Stimulated activated CD8-positive, alpha-beta memory T cell treated with anti-CD3 and anti-CD28 coated beads, Interleukin-7, amount 100 ng/mL, for 4 hours (primary cell): Measurements from ENCODE around the gene LCP2.

ENCODE experiments used
- DNase-seq, 2 donors: peaks; one replicate each; pipeline ENCODE4 v3.0.0-alpha.2; 2020; ENCODE audit warnings: low read depth in 2 of 2

Gene LCP2

DNA sequence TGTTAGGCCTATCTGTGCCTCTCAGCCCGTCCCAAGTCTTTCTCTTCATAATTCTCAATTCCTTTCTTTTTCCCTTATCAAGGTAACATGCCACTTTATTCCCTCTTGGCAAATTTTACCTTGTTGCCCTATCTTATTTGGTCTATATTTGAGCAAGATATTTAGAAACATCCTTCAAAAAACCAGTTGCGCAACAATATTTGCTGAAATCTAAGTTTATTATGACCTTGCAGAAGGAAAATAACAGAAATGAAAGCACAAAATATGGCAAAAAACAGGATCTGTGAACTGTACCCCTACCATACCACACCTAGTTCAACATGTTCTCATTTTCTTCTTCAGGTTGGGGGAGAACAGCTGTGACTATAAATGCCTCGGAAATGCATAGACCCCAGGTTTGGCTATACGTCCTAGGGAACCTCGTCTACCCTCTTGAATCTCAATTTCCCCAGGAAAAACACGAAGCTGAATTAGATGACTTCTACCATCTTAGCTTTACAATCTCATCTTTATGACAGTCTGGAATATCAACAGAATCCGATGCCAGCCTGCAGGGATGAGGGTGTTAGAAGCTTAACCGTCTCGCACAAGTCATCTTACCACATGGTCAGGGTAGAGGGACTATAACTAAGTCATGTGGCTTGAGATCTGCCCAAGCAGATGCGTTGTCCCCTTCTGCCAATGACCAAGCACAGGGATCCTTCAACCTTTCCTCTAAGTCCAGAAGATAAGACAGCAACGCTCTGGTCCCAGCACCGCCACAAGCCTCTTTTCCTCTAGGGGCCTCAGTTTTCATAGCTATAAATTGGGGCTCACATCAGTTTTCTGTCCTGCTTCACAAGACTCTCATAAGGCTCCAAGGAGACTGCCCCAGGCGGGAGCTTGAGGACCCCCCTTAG lies 1.3 kb downstream of the LCP2 start:
- DNase-seq: no peak

DNA sequence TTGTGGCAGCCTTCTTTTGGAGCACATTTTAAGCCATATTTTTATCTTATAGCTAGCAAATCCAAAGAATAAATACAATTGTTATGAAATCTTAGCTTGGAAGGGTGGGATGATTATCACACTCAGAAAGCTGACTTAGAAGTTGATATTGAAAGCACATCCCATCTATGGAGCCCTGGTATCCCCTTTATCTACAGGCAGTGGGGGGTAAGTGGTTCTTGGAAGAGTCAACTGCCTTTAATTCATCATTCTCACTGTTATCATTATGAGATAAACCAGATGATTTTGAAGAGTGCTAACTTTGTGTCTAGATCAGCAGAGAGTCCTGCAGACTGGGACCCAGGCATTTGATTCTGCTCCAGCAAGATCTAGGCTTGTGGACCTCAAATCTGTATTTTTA lies 3.0 kb downstream of the LCP2 start:
- DNase-seq: no peak

DNA sequence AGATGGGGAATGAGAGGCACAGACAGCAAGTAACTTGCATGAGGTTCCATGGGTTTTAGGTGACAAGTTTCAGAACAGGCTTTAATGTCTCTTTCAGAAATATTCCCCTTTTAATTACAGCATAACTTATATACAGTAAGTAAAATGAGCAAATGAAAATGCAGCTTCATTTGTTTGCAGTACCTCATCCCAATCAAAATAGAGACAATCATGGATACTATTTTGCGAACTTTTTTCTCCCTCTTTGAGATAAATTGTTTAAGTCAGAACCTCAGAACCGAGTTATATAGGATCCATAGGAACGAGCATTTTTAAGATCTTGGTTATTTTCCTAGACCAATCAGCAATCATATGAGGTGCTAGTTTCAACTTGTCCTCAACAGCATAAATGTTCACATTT lies 3.5 kb downstream of the LCP2 start:
- DNase-seq: no peak

DNA sequence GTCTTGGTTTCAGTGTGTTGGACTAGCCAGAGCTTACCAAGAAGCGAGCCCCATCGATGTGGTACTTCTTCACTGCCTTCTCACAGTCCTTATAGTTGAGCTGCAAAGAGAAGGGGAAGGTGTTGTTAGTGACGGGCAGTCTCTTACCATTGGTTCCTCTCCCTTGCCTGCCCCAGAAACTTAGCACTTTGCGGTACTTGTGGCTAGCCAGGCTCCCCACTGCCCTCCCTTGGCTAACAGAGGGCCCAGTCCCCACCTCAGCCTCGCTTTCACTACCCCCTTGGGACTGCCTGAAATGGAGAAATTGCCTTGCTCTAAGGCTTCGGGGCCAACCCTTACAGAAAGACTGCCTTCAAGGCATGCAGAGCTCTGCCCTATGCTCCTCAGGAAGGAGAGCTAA lies 4.3 kb downstream of the LCP2 start:
- DNase-seq: peak; percentile 54 to 61

DNA sequence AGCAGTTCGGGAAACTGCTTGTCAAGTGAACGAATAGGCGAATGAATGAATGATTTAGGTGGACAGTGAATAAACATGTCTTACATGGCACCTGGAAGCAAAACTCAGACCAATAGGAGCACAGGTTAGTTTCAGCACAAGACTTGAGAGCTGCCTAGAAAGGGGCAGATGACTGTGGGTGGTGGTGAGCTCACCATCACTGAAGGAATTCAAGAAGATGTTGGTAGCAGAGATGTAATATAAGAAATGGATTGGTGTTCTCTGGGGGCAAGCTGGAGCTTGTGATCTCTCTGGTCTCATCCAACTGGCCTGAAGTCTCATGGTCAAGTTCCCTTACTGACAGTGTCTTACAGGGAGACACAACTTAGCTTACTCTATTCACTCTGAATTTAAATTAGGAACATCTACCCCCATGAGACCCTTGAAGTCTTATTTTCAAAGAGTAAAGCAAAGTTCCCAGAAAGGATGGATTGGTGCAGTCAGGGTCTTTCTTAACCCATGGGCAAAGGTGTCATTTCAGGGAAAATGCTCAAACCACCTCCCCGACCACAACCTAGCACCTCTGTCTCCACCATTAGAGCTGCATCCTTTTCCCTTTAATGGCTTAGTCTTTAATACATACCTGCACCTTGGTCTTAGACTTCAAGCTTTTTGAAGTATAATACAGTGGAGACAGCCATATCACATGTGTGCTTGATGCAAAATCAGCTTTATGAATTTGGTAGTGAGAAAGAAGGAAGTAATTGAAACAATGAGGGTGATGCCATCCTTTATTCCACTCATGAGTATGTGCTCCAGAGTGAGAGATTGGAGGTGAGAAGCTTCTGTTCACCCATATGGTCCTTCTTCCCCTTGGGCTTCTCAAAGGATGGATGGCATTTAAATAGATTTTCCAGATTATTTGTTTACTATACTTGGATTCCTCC lies 5.1 kb downstream of the LCP2 start:
- DNase-seq: no peak

DNA sequence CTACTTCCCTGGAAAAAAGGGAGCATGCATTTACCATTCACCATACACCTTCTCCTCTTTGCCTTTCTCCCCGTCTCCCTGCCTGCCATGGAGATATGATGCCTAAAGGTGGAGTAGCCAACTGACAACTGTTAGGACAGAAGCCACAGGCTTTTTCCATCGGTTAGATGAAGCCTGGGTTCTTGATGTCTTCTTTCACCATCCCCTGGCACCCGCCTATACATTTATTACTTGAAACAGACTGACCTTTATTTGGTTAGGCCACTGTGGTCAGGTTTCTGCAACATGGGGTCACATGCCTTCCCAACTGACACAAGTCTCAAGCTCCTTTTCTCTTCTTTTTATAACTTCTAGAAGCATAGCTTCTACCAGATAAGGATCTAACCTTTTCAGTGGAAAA lies 7.1 kb downstream of the LCP2 start:
- no peak for DNase-seq

DNA sequence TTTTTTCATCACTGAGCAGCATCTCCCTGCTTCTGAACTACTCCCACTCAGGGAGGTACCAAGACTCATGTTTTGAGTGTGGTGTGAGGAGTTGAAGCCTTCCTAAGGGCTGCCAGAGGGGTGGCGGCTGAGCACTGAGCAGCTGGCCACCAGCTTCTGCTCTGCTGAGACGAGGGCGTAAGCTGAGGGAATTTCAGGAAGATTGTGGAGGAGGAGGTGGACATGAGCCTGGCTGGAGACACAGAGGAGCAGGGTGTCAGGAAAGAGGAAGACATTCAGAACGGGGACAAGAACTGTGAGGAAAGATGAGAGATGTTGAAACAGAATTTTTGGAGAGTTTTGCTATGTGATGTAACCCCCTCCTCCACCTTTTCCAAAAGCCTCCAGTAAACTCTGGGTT lies 7.8 kb downstream of the LCP2 start:
- no peak for DNase-seq

DNA sequence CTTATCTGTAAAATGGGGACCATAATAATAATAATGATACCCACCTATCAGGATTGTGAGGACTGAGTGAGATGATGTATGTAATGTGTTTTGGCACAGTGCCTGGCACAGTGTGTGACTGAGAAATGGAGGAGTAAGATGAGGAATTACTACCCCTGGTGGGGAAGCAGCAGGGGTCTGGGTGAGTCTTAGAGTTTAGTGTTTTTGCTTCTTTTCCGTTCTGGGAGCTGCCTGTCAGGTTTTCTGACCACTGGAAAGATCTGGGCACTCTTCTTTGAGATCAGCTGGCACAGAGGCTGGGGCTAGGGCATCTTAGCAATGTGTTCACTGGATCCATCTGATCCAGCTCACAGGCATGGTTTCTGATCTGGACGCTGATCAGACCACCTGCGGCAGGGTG lies 8.5 kb downstream of the LCP2 start:
- no peak for DNase-seq

DNA sequence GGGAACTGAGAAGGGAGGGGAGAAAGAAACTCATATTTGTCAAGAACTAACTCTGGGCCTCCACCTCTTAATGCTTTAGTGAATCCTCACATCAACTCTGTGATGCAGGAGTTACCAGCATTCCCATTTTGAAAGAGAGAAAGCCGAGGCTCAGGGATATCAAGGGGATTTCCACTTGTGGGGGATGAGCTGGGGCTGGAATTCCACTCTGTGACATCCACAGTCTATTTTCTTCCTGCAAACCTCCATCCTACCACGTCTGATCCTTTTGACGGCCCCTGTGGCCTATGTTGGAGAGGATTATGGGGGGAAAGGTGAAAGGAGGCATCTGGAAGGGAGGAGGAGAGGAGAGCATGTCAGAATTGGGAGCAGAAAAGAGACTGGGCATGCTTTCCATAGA lies 9.0 kb downstream of the LCP2 start:
- DNase-seq: no peak

DNA sequence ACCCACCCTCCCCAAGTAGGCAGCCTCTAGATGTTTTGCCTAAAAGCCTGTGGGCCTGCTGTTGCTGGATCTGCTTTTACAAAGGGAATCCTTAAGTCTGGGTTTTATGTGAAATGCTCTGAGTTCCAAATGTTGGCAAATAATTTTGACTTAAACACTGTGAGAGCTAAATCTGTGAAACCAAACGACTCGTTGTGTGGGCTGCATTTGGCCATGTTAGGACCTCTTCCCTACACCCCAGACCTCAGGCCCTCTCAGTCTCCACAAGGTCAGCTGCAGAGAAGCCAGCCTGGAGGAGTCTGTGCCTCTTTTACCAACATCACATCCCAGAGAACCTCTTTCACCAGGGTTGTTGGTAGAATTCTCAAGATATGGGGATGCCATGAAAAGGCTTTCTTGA lies 9.4 kb downstream of the LCP2 start:
- DNase-seq: no peak

DNA sequence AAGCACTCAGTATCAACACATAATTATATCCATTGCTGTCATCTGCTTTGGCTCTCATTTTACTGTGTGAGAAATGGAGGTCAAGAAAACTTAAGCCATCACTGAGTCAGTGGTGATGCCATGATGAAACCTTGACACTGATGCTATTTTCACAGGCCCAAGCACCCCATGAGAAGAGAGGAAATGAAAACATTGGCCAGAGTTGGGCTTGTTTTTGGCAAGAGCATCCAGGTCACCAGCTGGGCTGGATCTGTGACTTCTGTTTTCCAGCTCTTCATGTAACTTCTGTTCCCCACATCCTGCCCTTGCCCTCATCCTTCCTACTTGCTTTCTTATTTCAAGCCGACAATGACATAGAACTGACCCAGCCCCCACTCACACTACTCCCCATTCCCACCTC lies 10.0 kb downstream of the LCP2 start:
- no peak for DNase-seq

DNA sequence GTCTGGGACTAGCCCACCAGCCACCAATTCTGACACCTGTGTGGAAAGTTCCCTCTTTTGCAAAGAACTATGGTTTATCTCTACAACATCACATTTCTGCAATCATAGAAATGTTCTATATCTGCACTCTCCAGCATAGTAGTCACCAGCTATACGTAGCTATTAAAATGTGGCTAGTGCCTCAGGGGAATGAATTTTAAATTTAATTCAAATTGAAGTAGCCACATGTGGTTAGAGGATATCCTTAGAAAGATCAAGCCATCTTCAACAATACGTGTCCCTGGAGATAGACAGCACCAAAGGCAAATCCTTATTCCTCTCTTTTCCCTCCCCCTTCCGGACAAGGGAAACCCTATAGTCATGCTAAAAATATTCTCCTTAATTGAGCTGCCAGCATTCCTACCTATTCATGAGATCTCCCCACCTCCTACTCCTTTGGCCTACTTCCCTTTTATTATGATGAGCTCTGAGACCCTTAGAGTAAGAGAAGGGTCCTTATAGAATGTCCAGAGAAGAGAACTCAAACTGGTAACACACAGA lies 11.1 kb downstream of the LCP2 start:
- no peak for DNase-seq

DNA sequence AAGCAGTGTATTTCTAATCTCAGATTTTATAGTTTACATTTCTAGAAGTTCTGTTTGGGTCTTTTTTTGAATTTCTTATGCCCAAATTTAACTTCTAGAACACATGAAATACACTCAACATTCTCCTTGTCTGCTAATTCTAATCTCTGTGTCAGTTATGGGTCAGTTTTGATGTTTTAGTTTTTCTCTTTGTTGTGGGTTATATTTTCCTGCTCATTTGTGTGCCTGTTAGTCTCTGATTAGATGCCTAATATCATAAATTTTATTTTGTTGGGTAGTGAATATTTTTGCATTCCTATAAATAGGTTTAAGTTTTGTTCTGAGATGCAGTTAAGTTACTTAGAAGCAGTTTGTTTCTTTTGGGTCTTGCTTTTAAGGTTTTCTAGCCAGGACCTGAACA lies 12.4 kb downstream of the LCP2 start:
- no peak for DNase-seq

DNA sequence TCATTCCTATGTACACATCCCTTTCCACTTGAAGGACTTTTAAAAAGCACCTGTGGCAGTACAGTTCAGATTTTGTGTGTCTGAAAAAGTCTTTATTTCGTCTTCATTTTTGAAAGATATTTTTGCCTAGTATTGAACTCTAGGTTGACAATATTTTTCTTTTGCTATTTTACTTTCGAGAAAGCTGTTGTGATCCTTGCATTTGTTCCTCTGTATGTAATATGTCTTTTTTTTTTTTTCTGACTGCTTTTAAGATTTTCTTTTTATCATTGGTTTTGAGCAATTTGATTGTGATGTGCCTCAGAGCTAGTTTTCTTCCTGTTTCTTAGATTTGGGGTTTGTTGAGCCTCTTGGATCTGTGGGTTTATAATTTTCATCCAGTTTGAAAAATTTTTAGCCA lies 13.3 kb downstream of the LCP2 start:
- DNase-seq: no peak

DNA sequence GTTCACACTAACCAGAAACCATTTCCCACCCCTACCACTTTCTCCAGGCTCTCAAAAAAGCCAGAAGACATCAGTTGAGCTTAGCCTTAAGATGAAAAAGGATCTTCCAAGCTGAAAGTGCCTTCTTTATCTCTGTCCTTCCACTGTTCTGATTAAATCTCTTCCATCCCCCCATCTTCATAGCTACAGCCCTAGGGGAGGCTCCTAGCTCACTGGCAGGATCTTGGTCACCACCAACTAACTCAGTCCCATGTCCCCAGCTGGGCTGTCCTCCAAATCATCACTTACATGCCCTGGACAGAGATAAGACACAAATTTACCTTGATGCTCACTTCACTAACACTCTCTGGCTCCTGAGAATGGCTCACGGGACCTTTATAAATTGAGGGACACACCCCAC lies 14.3 kb downstream of the LCP2 start:
- DNase-seq: no peak

DNA sequence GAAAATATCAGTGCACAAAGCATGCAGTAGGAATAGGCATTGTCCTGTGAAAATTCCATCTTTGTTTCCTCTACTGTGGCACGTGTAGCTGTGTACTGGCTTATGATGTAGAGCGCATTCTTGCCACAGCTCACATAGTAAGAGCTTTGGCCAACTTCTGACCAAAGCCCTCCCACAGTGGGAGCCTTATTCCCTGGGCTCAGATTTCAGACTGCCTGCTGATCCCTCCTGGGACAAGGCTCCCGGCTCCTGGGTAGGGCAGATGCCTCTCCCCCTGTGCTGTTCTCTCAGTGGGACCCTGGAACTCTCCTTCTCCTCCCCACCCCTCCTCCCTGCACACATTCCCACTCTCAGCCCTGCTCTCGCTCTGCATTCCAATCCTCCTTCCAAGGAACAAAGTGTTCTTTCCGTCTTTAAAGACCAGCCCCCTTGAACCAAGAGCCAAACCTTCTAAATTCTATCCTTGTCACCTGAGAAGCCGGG lies 17.5 kb downstream of the LCP2 start:
- DNase-seq: no peak

DNA sequence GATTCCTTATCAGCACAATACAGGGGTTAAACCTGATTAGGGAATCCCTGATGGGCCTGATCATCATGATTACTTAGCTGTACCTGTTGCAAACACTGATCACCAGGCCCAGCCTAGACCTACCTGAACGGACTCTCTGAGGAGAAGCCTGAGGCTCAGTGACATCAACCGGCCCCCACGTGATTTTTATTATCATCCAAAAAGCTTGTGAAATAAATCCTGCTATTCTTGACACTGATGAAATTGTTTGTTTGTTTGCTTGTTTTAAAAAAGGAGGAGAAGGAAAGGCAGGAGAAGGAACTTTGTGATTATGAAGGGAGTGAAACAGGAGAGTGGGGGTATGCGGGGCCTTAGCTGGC lies 18.1 kb downstream of the LCP2 start:
- no peak for DNase-seq

DNA sequence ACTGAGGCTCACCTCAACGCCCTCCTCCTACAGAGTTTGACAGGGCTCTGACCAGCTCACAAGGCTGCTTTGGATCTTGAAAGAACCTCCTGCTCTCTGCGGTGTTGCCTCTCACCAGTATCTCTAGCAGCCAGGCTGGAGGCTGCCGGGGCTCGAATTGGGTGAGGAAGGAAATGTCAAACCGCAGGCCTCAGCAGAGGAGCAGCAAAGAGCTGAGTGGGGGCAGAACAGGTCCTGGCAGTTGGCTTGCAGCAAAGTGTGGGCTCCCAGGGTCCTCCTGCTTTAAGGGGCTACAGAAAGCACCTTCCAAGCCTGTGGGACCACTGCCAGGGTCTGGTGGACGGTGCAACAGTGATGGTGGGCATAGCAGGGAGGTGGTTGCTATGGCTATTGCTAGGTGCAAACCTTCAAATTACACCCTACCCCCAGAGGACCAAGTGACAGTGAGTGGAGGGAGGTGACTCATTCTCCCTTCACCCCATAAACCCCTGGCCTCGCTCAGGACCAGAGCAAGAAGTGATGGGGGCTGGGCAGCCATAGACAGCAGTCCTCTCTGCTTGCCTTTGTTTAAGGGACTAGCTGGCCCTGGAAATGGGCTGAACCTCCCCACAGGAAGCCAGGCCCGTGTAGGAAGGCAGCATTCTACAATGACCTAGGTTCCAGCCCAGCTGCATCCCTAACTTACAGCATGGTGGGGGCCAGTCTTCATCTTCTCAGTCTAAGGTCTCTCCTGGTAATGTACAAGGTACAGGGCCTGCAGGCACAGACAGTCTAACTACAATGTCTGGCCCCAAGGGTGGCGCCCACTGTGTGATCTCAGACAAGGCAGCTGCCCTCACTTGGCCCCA lies 18.7 kb downstream of the LCP2 start:
- DNase-seq: peak; percentile 77

DNA sequence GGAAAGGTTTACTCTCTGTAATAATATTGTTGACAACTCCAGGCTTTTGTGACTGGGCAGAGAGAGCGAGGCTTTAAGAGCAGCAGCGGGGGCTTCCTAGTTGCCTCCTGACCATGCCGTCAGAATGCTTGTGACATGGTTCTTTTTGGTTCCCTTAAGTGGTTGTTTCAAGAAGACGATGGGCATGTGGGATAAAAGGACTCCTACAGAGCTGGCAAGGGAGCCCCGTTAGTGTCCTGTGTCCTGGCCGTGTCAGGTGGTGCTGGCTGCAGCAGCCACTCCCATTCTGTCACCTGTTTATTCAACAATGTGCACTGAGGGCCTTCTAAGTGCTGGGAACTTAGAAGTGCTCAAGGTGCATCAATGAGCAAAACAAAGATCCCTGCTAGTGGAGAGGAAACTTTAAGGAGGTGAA lies 19.7 kb downstream of the LCP2 start:
- DNase-seq: no peak

DNA sequence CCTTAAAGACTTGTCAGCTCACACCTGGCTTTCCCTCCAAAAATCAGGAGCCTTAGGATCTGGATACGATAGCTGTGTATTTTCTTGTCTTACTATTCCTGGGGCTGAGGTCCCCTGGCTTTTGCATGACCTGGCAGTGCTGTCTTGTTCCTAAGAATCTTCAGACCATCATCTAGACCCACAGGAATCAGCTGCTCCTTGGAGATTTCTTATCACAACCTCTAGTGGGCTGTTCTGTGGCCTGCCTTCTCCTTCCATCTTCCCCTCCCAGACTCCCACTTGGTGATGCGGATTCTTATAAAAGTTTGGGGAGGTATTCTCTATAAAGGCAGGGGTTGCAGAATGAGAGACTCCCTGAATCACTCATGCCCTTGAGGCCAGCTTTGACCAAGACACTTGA lies 21.4 kb downstream of the LCP2 start:
- DNase-seq: no peak

DNA sequence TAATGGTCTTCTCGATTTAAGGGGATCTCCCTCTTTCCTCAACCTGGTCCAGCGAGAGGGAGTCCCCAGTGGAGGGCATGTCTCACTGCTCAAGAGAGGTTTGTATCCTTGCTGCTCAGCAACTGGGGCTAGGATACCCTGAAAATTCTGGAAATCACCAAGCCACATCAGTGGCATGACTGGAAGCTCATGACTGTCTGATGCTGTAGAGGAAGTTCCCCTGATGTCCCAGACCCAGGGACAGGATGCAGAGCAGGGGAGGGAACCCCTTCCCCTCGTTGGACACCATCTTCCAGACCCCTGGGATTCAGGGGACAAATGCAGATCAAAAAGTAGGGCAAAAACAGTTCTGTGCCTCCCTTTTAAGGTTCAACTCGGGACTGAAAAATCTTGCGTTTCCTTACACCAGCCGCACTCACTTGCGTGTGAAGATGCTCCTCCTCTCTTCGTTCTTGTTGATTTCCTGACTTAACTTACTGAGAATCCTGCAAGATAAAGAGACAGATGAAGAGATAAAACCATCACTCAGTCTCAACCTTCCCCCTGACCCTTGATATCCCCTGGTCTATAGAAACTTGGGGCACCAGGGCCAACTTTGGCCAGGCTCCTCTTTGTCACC lies 22.1 kb downstream of the LCP2 start:
- DNase-seq: no peak
